Kidney (tissue), 14 donors: ENCODE data around the gene TRMU. TPM values are rescaled to one million over a fixed set of nuclear protein-coding genes. Genes with fewer than 3 reads are reported as not detected.

ENCODE experiments used
- DNase-seq, 5 donors: peaks; one replicate each; pipeline ENCODE4 v3.0.0-alpha.2; 2013 to 2020
- FAIRE-seq: peaks from 2 replicates; lab custom pipeline; 2012; peaks lifted over from hg19 to GRCh38; lab: Jason Lieb, UNC
- H3K27ac ChIP-seq, 2 donors: one replicate each; pipeline ENCODE4 v1.7.0; 2013; ENCODE audit warnings: low read depth in 2 of 2, low read length in 2 of 2, inconsistent platforms in 1 of 2
- H3K27me3 ChIP-seq: one replicate; pipeline ENCODE4 v1.7.1; 2013; ENCODE audit warnings: low read length, inconsistent platforms; ENCODE audit not compliant: control insufficient read depth, insufficient read depth
- H3K36me3 ChIP-seq, 3 donors: one replicate each; pipeline versions ENCODE4 v1.7.0 to v1.7.1; 2013; ENCODE audit warnings: low read length in 3 of 3, control low read depth in 1 of 3, inconsistent platforms in 1 of 3; ENCODE audit not compliant: insufficient read depth in 3 of 3, control insufficient read depth in 2 of 3
- H3K4me1 ChIP-seq, 3 donors: one replicate each; pipeline versions ENCODE4 v1.7.0 to v1.7.1; 2013; ENCODE audit warnings: low read length in 3 of 3, inconsistent platforms in 1 of 3, low read depth in 1 of 3; ENCODE audit not compliant: control insufficient read depth in 2 of 3, insufficient read depth in 2 of 3
- H3K4me3 ChIP-seq, 3 donors: one replicate each; pipeline versions ENCODE4 v1.7.0 to v1.8.1; 2013; ENCODE audit warnings: low read length in 3 of 3, control low read depth in 1 of 3, inconsistent platforms in 1 of 3
- H3K9ac ChIP-seq, 3 donors: one replicate each; pipeline versions ENCODE4 v1.7.0 to v1.7.1; 2013; ENCODE audit warnings: low read length in 3 of 3, control low read depth in 1 of 3, inconsistent platforms in 1 of 3
- H3K9me3 ChIP-seq, 3 donors: one replicate each; pipeline versions ENCODE4 v1.7.0 to v1.7.1; 2013; ENCODE audit warnings: low read length in 3 of 3, control low read depth in 1 of 3, inconsistent platforms in 1 of 3; ENCODE audit not compliant: control insufficient read depth in 2 of 3, insufficient read depth in 1 of 3
- CTCF ChIP-seq: IDR thresholded peaks from 3 replicates; pipeline ENCODE4 v1.5.1; 2012; ENCODE audit warnings: mild to moderate bottlenecking, moderate library complexity, borderline replicate concordance; ENCODE audit not compliant: insufficient read depth; ENCODE audit errors: extremely low read depth
- intact Hi-C: fragments of 100-400 bp; cut with DNase I; formaldehyde crosslinking; loops from one replicate; pipeline ENCODE4 v1.11.1; 2022
- polyA plus RNA-seq: library from polyadenylated mRNA; stranded (reverse); fragments of 350-450 nt; fragmentation: Illumina TruSeq; extraction: RNeasy Lipid Tissue Mini Kit (QIAGEN cat#74804); gene quantifications from one replicate; pipeline ENCODE4 v1.2.3, GENCODE V29; 2014; ENCODE audit warnings: low read depth, low replicate concordance; ENCODE audit not compliant: insufficient read depth
- total RNA-seq: library from RNA; stranded (reverse); fragmentation: NEBNext Ultra II Directional; extraction: Animal tissue kit (Norgen Biotek cat#: 25700); gene quantifications from one replicate; pipeline ENCODE4 v1.2.1, GENCODE V29; 2021
- donor health status: control.
- donor health status: control.
- donor health status: control.
- donor health status: control.
- donor health status: control.
- donor health status: DM: yes; HTN: yes; CAD: no.
- donor health status: Normal renal cell carcinoma (clear cell type).

The TRMU gene
- total and polyA plus RNA-seq, 2 donors from 2014 or later = 40.5 to 41.1 TPM

- FAIRE-seq (no peak), DNase-seq (no peak)
- H3K9me3 ChIP-seq = no peaks in the 10 kb centered on the region
- no peak for TF ChIP-seq CTCF
- H3K27ac ChIP-seq = no peak overlapping the region
- intact Hi-C loops = no loop called here
- H3K36me3 ChIP-seq = no peaks in the 10 kb centered on the region
- H3K4me1 ChIP-seq = peaks cover 0 to 3% (median 2%) of the 10 kb centered on the region in 3 donors
- no peaks in the 10 kb centered on the region for H3K27me3 ChIP-seq
- no peak overlapping the region for H3K9ac ChIP-seq
- H3K4me3 ChIP-seq = no peak overlapping the region
Observed at GRCh38 chr22:46331496-46331895, 4.0 kb upstream of the TRMU start.

GRCh38 chr22:46336119-46337078 lies 885 bp downstream of the TRMU start:
- peaks cover 0 to 15% (median 4%) of the 10 kb centered on the region in 3 donors for H3K4me1 ChIP-seq
- DNase-seq (peak in 3 of 5 donors; percentile 20 to 81 (median 45)), FAIRE-seq (no peak)
- H3K9me3 ChIP-seq = no peaks in the 10 kb centered on the region
- intact Hi-C loops = no loop called here
- peak overlapping the region; percentile 76 to 84 for H3K27ac ChIP-seq
- H3K36me3 ChIP-seq = peaks cover 5 to 20% (median 11%) of the 10 kb centered on the region in 3 donors
- H3K27me3 ChIP-seq = no peaks in the 10 kb centered on the region
- H3K9ac ChIP-seq = peak overlapping the region; percentile 34 to 92 (median 88)
- TF ChIP-seq CTCF = no peak
- peak overlapping the region; percentile 79 to 94 (median 82) for H3K4me3 ChIP-seq

GRCh38 chr22:46337870-46338269 lies 2.4 kb downstream of the TRMU start:
- Histone ChIP-seq H3K4me1 (peaks cover 0 to 15% (median 4%) of the 10 kb centered on the region in 3 donors), H3K27ac (no peak overlapping the region), H3K36me3 (peaks cover 5 to 29% (median 14%) of the 10 kb centered on the region in 3 donors), H3K9me3 (no peaks in the 10 kb centered on the region), H3K9ac (no peak overlapping the region), H3K4me3 (no peak overlapping the region), H3K27me3 (no peaks in the 10 kb centered on the region)
- DNase-seq (peak in 1 of 5 donors; percentile 46), FAIRE-seq (no peak)
- intact Hi-C loops = no loop called here
- TF ChIP-seq CTCF = no peak
